Hepatocyte (in vitro differentiated cells): ENCODE results near the gene CYB561D2.

Experiments
- CTCF ChIP-seq: fragments of 200-600 bp; sonication (generic); IDR thresholded peaks from 2 replicates; pipeline ENCODE4 v1.5.1; 2016; ENCODE audit warnings: antibody characterized with exemption, mild to moderate bottlenecking; ENCODE audit not compliant: poor library complexity
- EZH2 ChIP-seq: fragments of 200-600 bp; sonication (generic); IDR thresholded peaks from 2 replicates; pipeline ENCODE4 v1.6.1; 2016; ENCODE audit warnings: antibody characterized with exemption, mild to moderate bottlenecking, borderline replicate concordance

GRCh38 chr3:50378757-50379156 is 28.1 kb downstream of the CYB561D2 start:
- TF ChIP-seq EZH2 (no peak), CTCF (no peak)
